OCI-LY3 (cell line): Measurements from ENCODE around the gene SLC22A4.

Source experiments
- EZH2phosphoT487 ChIP-seq: fragments of 200-600 bp; shearing (Covaris generic); IDR thresholded peaks from 2 replicates; pipeline ENCODE4 v1.6.1; 2018; ENCODE audit warnings: antibody characterized with exemption, mixed run types, low read depth
- TF ChIP-seq, protein P1 (sequence below): fragments of 200-600, 300-600 bp; sonication (generic); IDR thresholded peaks from 2 replicates; pipeline ENCODE4 v1.5.1; 2014; ENCODE audit warnings: antibody characterized with exemption, low read length, low read depth

DNA sequence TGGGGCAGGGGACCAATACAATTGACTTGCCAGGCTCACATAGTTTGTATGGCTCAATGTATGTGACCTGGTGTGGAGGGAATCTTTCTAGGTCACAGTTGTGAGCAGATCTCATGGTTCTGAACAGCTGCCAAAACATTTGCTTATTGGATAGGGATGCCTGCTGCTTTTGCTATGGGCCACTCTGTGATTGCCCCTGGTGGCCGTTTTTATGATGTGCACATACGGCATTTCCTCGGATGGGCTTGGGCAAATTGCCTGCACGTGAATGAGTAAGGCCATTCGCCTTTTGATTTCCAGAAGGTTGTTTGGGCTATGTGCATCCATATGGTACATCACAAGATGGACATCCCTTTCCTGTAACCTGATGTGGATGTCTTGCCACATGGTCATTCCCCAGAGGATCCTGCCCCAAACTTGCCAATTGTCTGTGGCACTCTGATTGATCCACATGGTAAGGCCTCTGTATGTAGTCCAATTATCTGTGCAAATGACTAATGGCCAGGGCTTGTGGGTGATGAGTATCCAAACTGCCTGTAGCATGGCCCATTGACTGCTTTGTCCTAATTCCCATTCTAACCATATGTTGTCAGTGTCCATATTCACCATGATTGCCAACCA lies 10.7 kb upstream of the SLC22A4 start:
- no peak for TF ChIP-seq EZH2phosphoT487
- TF ChIP-seq, protein P1, sequence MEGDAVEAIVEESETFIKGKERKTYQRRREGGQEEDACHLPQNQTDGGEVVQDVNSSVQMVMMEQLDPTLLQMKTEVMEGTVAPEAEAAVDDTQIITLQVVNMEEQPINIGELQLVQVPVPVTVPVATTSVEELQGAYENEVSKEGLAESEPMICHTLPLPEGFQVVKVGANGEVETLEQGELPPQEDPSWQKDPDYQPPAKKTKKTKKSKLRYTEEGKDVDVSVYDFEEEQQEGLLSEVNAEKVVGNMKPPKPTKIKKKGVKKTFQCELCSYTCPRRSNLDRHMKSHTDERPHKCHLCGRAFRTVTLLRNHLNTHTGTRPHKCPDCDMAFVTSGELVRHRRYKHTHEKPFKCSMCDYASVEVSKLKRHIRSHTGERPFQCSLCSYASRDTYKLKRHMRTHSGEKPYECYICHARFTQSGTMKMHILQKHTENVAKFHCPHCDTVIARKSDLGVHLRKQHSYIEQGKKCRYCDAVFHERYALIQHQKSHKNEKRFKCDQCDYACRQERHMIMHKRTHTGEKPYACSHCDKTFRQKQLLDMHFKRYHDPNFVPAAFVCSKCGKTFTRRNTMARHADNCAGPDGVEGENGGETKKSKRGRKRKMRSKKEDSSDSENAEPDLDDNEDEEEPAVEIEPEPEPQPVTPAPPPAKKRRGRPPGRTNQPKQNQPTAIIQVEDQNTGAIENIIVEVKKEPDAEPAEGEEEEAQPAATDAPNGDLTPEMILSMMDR, result peak; percentile 16; the same call in 1 of the 2 replicates
